Forelimb muscle (tissue), 1 donor: ENCODE measurements around the gene TMEM132D. TPM values are rescaled to one million over a fixed set of nuclear protein-coding genes. Genes with fewer than 3 reads are reported as not detected.
A peak's percentile ranks its signal among the peaks of the same experiment; 100 is the strongest.
"Not testable (repeated sequence)": the region's sequence is repeated elsewhere in the genome, so short reads cannot be mapped to it uniquely, and the experiment has no call there.

ENCODE experiments used
- DNase-seq: peaks from one replicate; pipeline ENCODE4 v3.0.0-alpha.2; 2013; ENCODE audit warnings: low read depth
- polyA plus RNA-seq: library from polyadenylated mRNA; unstranded; fragments of 120-200 nt; gene quantifications from one replicate; pipeline ENCODE4 v1.2.1, GENCODE V29; 2013; ENCODE audit not compliant: insufficient read length

Gene TMEM132D
- 0.52 TPM for polyA plus RNA-seq

DNA sequence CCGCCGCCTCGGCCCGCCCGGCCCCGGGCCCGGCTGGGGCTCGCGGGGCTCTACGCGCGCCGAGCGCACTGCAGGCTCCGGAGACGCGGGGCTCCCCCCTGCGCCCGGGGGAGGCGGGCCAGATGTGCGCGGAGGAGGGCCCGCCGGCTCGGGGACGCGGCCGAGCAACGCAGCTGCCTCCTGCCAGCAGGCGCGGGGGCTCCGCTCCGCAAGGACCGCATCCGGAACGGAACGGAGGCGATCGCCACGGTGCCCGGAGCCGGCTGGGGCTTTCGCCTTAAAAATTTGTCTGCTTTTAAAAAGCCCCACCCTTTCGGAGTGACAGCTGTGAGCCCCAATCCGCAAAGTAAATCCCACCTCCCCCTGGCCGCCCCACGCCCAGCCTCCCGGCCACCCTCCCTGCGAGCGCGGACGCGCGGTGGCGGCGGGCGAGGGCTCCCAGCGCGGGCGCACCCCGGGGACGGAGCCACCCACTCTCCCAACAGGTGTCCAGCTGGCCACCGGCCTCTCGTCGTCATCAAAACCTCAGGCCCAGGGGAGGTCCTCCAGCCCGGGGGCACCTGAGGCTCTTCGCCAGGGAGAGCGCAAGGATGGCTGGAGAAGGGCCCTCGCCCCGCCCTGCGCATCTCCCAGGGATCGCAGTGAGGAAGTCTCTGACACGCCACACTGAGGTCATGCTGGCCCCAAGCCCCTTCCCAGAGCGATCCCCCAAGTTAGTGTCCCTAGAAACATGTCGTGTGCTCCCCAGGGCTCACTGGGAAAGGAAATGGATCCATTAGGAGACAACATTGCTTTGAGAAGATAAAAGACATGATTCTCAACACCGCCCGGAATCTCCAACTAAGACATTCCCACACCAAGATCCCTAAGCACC is at the start of gene TMEM132D:
Gene TMEM132D, minus strand, starts transcription at position 70 of the 874 bp plus-strand sequence.
- DNase-seq, result no peak

DNA sequence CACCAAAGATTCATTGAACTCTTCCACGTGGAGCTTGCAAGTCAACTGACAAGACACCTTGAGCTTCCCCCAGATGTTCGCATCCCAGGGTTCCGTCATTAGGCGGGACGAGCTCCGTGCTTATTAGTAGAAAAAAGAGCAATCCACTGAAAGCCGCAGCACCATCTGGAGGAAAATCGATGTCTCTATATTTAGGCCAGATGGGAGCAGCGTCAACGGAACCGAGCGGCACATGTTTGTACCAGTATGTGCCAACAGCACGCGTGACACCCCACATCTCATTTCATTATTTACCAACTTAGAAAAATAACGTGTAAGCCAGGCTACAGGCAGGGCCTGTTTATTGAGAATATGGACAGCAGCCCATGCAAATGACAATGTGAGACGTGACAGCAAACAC is 45.8 kb upstream of the TMEM132D start:
- no peak for DNase-seq

DNA sequence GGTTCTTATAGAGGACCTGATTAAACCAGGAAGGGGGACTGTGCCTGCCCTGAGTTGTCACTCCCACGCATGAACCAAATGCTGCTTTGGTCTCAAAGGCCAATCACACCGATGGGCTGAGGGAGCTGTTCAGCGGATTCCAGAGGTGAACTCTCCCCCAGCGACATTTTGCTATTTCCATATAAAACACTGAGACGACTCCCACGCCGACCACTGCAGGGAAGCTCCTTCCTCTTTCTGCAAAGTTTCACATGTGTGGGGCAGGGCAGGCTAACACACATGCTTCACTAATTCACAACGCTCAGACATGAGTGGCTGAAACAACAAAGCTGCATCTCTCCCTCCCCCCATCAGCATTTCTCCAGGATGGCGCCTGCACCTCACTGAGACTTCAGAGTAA is 37.8 kb upstream of the TMEM132D start:
- DNase-seq, result no peak

DNA sequence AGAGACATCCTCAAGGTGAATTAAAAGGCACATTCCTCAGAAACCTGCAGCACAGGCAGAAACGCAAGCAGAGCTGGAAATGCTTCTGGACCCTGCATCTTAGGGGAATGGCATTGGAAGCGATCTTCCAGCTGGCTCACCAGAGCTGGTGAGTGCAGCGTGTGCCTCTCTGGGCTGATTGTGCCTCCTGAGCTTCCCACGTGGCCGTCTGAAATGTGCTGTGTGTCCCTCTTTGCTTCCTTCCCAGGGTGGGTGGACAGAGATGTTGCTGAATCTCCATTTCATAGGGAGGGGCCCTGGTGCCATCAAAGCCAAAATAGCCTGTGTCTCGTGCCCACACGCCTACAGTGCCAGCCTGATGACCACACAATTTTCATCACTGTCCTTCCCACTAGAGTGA is 34.3 kb upstream of the TMEM132D start:
- DNase-seq, result no peak

DNA sequence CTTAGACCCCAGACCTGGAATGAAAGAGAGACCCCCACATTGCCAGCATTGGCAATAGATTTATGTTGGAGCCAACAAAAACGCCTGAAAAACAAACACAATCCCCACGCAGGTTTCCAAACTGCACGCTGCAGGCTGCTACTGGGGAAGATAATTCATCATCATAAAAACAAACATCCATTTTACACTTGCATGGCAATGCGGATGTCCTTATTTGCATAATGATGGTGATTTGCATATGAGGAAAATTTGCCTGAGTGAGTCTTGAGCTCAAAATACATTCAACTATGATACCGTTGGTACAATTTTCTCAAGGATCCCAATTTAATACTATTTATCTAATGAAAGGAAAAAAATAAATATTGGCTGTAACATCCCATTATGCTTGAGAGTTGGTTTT is 33.6 kb upstream of the TMEM132D start:
- DNase-seq, result no peak

DNA sequence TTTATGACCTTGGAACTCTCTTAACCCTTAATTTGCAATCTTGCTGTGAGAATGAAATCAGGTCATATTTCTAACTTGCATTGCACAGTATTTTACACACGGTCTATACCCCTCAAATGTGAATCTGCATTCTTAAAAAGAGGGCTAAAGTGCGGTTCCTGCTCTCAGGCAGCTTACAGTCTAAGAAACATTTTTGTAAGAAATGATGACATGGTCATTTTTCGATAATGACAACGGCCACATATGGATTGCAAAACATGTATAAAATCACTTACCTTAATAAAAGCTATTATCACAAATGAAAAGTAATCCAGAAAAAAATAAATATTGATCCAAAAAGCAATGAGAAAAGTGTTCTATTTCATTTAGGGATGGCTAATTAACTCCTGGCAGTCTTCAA is 24.8 kb upstream of the TMEM132D start:
- no peak for DNase-seq

DNA sequence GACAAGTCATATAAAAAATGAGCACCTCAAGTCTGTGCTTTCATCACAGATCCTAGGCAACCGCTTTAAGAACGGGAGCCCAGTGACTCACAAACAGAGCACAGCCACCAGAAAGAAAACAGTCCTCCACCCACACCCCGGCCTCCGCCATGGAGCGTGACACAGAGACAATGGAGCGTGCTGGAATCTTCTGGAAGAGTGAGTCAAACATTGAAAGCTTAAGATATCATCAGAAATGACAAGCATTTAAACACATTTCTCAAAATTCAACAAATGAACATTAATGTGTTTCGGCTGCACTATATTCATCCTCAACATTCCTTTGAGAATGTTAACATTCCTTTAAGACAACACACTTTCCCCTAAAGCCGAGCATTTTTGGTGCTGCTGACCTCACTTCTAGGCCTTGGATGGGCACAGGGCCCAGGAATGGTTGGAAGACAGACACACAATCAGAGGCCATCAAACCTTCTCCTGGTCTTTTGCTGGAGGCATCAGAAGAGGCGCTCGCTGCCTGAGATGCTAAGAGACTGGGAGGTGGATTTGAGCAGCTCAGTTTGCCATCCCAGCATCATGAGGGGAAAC is 23.6 kb upstream of the TMEM132D start:
- DNase-seq, result no peak

DNA sequence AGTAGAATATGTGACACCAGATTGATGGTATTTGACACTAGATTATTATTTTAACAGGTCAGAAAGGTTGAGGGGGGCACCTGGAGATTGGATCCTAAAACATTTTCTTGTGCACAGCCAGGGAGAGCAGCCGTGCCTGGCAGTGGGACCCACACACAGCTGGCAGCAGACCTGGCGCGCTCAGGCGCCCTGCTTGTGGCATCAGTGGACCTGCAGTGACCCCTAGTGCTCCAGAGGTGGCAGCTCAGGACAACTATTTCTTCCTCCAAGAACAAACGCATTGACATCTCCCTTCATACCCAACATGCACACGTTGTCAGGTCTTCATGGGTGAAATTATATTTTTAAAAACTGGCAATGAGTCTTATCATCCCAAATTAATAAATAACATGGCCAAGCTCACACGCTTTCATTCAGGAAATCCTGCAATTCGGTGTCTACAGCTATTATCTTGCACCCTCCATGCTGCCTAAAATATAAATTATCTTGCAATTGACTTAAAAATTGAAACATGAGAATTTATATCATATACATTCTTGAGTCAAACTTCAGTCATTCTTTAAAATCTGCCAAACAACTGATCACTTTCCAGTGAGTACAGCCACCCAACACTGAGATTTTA is 7.7 kb upstream of the TMEM132D start:
- peak; percentile 22 for DNase-seq

DNA sequence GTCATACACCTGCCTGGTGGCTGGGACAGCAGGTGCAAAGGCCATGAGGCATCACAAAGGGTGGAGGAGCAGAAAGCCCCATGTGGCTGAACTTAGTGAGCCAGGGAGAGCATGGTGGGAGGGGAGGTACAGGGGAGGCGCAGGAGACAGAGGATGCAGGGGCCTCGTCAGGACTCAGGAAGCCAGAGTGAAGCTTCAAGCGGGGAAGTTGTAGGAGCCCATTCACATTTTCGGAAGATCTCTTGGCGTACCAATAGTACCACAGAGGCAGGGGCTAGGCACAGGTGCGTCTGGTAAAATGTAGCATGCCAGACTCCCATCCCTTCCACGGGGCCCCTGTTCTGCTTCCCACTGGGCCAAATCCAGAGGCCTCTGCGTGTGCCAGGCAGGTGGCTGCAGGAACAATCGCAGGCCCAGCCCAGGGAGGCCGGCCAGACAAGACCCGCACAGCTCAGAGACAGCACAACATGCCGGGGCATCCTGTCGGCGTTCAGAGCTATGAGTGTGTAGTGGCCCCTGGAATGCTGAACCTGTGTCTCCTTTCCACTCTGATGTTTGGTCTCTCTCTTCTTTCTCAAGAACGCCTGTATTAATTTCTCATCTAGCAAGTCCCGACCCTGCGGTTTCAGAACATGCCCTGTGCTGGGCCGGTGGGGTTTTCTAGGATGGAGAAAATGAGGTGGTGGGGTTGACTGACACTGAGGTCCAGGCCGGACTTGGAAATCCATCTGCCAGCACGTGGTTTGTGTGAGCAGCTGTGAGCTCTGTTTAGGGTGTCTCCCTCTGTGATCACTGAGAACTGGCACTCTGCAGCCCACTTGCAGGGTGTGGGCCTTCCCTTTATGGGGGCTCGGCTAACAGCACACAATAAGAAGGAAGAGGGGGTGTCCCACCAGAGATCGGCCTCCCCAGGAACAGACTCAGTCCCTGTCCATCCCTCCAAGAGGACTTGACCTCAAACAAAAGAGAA is 5.5 kb upstream of the TMEM132D start:
- no peak for DNase-seq

DNA sequence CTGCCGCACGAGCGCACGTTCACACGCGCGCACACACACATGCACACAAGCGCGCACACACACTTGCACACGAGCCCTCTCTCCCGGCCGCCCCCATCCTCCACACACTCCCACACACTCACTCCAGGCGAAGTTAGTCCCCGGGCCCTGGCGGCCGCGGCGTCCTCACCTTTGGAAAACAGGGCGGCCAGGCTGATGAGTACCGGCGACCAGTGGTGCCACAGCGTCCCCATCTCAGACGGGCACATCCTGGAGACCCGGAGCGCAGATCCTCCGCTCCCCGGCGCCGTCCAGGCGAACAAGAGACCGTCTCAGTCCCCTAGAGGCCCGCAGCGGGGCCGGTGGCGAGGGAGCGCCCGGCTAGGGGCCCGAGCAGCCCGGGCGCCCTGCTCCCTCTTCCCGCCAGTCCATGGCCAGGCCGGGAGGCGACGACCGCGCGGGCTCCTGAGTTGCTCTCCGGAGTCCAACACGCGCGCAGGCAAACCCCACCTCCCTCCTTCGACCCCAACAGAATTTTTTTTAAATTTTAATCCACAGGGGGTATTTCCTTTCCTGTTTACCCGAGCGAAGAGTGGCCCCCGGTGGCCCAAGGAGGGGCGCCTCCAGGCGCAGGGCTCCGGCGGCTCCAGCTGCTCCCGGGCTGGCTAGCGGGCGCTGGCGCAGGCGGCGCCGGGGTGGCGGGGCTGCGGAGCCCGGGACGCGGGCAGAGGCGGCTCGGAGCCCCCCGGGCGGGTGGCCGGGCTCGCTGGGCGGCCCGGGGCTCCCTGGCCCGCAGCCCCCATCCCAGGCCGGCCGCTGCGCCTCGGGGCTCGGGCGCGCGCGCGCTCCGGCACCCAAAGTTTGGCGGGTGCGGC is 506 bp downstream of the TMEM132D start:
- DNase-seq, result no peak

DNA sequence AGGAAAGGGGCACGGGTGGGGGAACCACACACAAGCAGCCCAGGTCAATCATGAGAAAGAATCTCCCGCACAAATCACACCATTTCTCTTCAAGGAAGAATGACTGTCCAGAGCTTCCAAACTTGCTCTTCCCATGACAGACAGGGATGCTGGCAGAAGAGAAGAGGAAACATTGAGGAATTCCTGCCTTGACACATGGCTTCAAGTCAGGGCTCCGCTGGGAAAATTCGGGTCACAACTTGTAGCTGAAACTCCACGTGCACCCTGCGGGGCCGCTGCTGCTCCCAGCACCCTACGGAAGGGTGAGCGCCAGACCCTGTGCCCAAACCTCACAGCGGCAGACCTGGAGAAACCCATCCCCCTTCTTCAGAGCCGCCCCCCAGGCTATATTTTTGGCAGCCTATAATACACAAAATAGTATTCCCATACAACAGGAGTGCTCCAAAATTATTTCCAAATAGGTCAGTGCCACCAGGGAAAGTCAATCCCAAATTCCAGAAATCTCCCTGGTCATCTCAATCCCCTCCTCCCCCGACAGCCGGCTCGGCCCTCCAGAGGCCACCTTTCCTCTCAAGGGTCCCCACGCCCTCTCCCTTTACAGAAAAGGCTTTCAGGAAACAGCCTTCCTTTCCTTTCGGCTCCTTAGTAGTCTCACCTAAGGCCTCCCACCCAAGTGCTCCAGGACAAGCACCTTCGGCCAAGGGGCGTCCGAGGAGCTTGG is 1.3 kb downstream of the TMEM132D start:
- no peak for DNase-seq

DNA sequence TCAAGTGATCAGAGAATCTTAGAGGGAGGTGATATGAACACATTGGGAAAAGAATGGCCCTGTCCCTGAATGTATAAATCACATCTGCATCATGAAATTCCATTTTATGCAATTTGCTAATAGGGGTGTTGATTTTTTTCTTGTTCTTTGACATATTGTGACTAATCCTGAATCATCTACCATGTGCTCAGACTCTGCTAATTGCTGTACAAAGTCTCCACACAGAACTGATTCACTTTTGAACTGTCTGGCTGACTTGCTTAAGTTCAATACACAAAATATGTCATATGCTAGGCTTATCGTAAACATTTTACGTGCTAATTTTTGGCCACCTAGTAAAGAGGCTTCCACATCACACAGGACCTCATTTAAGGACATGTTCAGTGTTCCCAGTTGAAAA is 2.6 kb downstream of the TMEM132D start:
- no peak for DNase-seq

DNA sequence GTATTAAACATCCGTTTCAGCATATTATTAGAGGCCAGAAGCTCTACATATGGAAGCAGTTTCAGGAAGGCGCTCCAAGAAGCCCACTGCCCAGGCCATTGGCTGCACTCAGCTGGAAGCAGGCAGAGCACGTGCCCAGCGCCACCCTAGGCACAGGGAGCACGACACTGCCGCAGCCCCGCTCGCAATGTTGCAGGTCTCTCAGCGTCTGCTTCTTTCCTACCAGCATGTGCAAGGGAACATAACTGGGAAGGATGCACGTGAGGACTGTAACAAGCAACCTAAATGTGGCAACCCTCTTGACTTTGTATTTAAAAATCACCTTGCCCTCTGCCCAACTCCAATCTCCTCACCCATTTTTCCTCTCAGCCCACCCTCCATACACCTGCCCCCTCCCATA is 3.5 kb downstream of the TMEM132D start:
- DNase-seq, result no peak

DNA sequence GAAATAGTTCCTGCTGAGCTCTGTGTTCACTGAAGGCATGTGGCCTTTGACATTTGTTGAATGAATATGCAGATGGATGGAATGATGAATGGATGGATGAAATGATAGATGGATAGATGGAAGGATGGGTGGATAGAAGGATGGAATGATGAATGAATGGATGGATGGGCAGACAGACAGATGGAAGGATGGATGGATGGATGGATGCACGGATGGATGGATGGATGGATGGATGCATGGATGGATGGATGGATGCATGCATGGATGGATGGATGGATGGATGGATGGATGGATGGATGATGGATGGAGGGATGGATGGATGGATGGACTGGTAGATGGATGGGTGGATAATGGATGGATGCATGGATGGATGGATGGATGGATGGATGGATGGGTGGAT is 4.8 kb downstream of the TMEM132D start:
- DNase-seq, result not testable (repeated sequence)

DNA sequence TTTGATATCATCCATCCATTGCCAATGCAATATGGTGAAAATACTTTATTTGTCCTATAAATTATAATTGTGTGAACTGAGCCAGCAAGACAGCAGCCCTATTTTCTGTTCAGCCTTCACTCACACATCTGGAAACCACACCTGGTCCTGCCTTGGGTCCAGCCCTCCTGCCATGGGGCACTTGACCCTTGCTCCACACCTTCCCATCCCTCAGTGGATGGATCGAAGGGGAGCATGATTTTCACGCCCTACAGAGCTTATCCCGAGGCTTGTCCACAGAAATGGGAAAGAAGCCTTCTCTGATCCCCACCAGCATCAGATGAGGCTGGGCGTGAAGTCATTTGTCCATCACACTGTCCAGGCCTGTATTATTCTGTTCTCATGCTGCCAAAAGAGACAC is 10.1 kb downstream of the TMEM132D start:
- no peak for DNase-seq

DNA sequence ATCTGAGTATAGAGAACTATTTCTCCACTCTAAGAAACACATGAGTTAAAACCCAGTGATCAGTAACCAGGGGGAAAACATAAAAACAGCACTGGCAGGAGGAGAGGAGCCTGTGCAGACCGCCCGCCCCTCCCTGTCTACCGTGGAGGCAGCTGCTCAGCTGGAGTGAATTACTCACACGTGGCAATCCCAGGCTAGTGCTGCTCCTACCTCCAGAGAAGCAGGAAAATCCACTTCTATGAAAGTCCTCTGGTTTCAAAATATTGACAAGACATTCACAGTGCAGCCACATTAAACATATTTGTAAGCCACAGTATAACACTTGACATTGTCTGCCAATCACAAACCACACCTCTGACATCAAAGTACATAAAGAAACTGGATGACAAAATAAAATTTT is 16.7 kb downstream of the TMEM132D start:
- no peak for DNase-seq

DNA sequence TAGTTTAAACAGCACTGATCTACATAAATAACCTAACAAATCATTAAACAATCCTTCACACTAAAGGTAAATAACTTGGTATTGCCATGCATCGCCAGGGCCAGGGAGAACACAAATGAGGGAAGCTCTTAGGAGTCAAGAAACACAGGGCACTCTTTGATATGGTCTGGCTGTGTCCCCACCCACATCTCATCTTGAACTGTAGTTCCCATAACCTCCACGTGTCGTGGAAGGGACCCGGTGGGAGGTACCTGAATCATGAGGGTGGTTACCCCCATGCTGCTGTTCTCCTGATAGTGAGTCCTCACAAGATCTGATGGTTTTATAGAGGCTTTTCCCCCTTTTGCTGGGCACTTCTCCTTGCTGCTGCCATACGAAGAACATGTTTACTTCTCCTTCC is 17.3 kb downstream of the TMEM132D start:
- DNase-seq, result no peak

DNA sequence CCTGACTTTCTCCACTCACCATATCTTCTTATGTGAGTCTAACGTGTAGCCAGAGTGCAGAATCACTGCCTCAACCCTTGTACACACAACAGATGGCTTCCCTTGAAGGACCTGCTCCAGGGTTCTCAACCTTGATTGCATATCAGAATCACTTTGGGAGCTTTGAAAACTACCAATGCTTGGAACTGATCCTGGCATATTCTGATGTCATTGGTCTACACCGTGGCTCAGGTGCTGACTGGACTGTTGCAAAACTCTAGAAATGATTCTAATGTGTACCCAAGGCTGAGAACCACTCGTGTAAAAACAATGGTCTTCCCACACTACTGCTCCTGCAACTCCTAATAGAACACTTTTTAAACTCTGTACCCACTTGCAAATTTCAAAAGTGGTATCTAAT is 18.5 kb downstream of the TMEM132D start:
- DNase-seq, result no peak

DNA sequence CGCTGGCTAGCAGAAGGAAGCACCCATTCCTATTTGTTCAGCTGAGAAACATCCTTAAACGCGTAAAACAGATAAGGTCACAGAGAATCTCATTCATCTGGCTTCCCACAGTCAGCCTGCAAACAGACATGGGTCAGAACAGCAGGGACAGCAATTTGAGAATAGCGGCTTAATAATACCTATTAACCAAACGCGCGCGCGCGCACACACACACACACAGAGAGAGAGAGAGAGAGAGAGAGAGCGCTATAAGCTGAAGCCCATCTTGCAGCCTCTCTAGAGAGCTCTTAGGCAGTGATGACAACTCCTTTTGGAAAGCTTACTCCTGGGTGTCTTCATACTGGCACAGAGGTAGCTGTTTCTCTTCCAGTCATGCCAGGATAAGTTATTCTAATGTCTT is 26.4 kb downstream of the TMEM132D start:
- no peak for DNase-seq

DNA sequence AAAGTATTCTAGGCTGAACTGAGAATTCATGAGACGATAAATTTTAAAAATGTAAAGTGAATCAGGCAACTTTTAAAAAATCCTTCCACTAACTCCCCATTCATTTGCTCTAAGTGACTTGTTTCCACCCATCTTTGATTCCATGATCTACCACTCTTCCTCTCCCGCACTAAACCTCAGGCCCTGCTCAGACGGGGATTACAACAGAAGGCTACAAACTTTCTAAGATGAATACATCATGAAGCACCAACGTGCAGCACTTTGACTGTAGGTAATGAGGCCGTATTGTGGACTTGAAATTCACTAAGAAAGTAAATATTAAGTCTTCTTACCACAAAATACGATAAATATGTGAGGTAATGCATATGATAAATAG is 30.0 kb downstream of the TMEM132D start:
- DNase-seq, result no peak
